Stimulated activated CD8-positive, alpha-beta memory T cell treated with anti-CD3 and anti-CD28 coated beads, Interleukin-4, amount 100 ng/mL, for 1 hour (primary cell): ENCODE data around the gene HLX.

ENCODE experiments used
- DNase-seq, 2 donors: peaks; one replicate each; pipeline ENCODE4 v3.0.0-alpha.2; 2020; ENCODE audit warnings: low read depth in 2 of 2, low spot score in 1 of 2

Gene HLX

GRCh38 chr1:220921971-220922635, 42.9 kb downstream of the HLX start:
- no peak for DNase-seq

- no peak for DNase-seq
Measured at GRCh38 chr1:220922951-220923350, 43.7 kb downstream of the HLX start.

DNA sequence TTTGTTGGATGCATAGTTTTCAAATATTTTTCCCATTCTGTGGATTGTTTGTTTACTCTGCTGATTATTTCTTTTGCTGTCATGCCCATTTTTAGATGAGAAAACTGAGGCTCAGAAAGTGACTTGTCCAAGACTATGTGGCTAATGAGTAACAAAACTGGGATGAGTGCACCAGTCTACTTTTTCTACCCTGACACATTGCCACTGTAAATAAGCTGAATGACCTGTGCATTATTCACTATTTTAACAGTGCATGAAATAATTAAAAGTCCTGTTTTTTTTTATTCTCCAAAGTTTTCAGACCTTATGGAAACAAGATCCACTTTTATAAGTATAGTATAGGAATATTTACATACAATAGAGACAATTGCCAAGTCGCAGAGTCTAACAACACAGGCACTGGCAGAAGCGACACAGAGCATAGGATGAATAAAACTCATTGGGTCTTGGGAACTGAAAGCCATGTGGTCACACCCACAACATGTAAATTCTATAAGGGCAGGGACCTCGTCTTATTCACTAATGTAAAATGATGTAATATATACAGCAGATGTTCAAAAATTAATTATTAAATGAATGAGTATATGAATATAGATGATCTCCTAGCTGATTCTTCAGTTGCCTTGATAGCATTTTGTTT, 45.2 kb downstream of the HLX start:
- DNase-seq: no peak

- DNase-seq: no peak
Measured at GRCh38 chr1:220925707-220926106, 46.5 kb downstream of the HLX start.

- DNase-seq: no peak
Measured at GRCh38 chr1:220926146-220926545, 46.9 kb downstream of the HLX start.

- no peak for DNase-seq
Measured at GRCh38 chr1:220927442-220927841, 48.2 kb downstream of the HLX start.

DNA sequence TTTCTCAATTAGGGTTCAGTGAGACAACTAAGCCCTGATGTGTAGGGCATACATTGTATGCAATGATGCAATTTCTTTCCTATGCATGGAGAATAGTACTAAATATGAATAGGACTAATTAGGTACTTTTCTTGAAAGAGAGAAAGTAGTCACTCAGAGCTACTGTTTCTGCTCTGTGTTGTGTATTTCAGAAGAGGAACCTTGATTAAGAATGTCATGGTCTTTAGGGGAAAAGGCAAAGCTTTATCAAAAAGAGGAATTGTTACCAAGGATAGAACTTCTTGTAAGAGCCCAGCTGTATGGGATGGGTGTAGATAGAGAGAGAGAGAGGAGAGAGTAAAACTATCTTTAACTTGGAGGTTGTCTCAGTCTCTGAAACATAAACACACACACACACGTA, 49.1 kb downstream of the HLX start:
- DNase-seq: no peak

- no peak for DNase-seq
Measured at GRCh38 chr1:220928725-220929300, 49.6 kb downstream of the HLX start.

- no peak for DNase-seq
Measured at GRCh38 chr1:220929304-220929703, 50.1 kb downstream of the HLX start.
